GM12891 (cell line): ENCODE measurements around the gene MGMT.

Experiments
- DNase-seq: peaks from one replicate; pipeline ENCODE4 v3.0.0; 2011; ENCODE audit warnings: low spot score; ENCODE audit not compliant: insufficient read length
- FAIRE-seq: peaks from 2 replicates; lab custom pipeline; 2011; peaks lifted over from hg19 to GRCh38; lab: Jason Lieb, UNC
- PAX5 ChIP-seq: IDR thresholded peaks from 2 replicates; pipeline ENCODE4 v1.6.1; 2011; ENCODE audit warnings: low read length, moderate library complexity, mild to moderate bottlenecking; ENCODE audit not compliant: insufficient read depth, severe bottlenecking
- POLR2A ChIP-seq: IDR thresholded peaks from 2 replicates; pipeline ENCODE4 v1.6.1; 2011; ENCODE audit warnings: low read depth, low read length, control low read depth
- POLR2AphosphoS5 ChIP-seq: IDR thresholded peaks from 2 replicates; pipeline ENCODE4 v1.6.1; 2011; ENCODE audit warnings: low read depth, low read length, control low read depth
- POU2F2 ChIP-seq: IDR thresholded peaks from 2 replicates; pipeline ENCODE4 v1.6.1; 2011; ENCODE audit warnings: low read depth, mild to moderate bottlenecking, control low read depth, low read length, moderate library complexity
- SPI1 ChIP-seq: IDR thresholded peaks from 2 replicates; pipeline ENCODE4 v1.6.1; 2011; ENCODE audit warnings: low read depth, low read length, control low read depth
- TAF1 ChIP-seq: IDR thresholded peaks from 2 replicates; pipeline ENCODE4 v1.6.1; 2011; ENCODE audit warnings: low read depth, low read length, control low read depth

The MGMT gene

GRCh38 chr10:129716881-129717280 is 249.8 kb downstream of the MGMT start:
- TF ChIP-seq POU2F2 (no peak), PAX5 (no peak), TAF1 (no peak), SPI1 (no peak), POLR2AphosphoS5 (no peak), POLR2A (no peak)
- no peak for DNase-seq
- FAIRE-seq = no peak

- DNase-seq (no peak), FAIRE-seq (no peak)
- TF ChIP-seq TAF1 (no peak), PAX5 (no peak), POLR2AphosphoS5 (no peak), POU2F2 (no peak), POLR2A (no peak), SPI1 (no peak)
These were observed 250.9 kb downstream of the MGMT start for GRCh38 chr10:129717816-129718547.

- FAIRE-seq = no peak
- no peak for TF ChIP-seq PAX5
- TF ChIP-seq TAF1 = no peak
- no peak for TF ChIP-seq POLR2AphosphoS5
- no peak for TF ChIP-seq POU2F2
- TF ChIP-seq POLR2A = no peak
- no peak for TF ChIP-seq SPI1
- DNase-seq = no peak
These were observed 251.7 kb downstream of the MGMT start for GRCh38 chr10:129718548-129719414.

GRCh38 chr10:129719415-129719739 is 252.3 kb downstream of the MGMT start:
- FAIRE-seq (no peak), DNase-seq (no peak)
- TF ChIP-seq POLR2A (no peak), POLR2AphosphoS5 (no peak), SPI1 (no peak), PAX5 (no peak), POU2F2 (no peak), TAF1 (no peak)

GRCh38 chr10:129719889-129720590 is 253.0 kb downstream of the MGMT start:
- no peak for TF ChIP-seq TAF1
- TF ChIP-seq SPI1 = no peak
- TF ChIP-seq POLR2AphosphoS5 = no peak
- TF ChIP-seq POLR2A = no peak
- no peak for TF ChIP-seq PAX5
- no peak for TF ChIP-seq POU2F2
- FAIRE-seq = no peak
- no peak for DNase-seq

- FAIRE-seq = no peak
- TF ChIP-seq POU2F2 = no peak
- no peak for TF ChIP-seq TAF1
- no peak for TF ChIP-seq POLR2AphosphoS5
- TF ChIP-seq POLR2A = no peak
- no peak for TF ChIP-seq SPI1
- no peak for TF ChIP-seq PAX5
- no peak for DNase-seq
These were observed 258.0 kb downstream of the MGMT start for GRCh38 chr10:129725011-129725410.

GRCh38 chr10:129725482-129725881 is 258.4 kb downstream of the MGMT start:
- DNase-seq = no peak
- FAIRE-seq = no peak
- TF ChIP-seq POLR2AphosphoS5 = no peak
- no peak for TF ChIP-seq POLR2A
- TF ChIP-seq TAF1 = no peak
- TF ChIP-seq PAX5 = no peak
- no peak for TF ChIP-seq POU2F2

- no peak for FAIRE-seq
- no peak for DNase-seq
- no peak for TF ChIP-seq TAF1
- TF ChIP-seq POLR2AphosphoS5 = no peak
These were observed 259.0 kb downstream of the MGMT start for GRCh38 chr10:129725890-129726631.

GRCh38 chr10:129727071-129727470 is 260.0 kb downstream of the MGMT start:
- TF ChIP-seq SPI1 (no peak), TAF1 (no peak), POLR2A (no peak), POU2F2 (no peak), POLR2AphosphoS5 (no peak), PAX5 (no peak)
- no peak for DNase-seq
- FAIRE-seq = no peak
